Measurements from ENCODE around the gene MON1B. TPM values are rescaled to one million over a fixed set of nuclear protein-coding genes. Genes with fewer than 3 reads are reported as not detected.

Gene MON1B
- total and polyA plus RNA-seq, 9 of the 15 experiments (the other 6 are each of a cell fraction or from before 2014, with no cell fraction given): 5.0 to 66.0 (median 12.6) TPM

DNA sequence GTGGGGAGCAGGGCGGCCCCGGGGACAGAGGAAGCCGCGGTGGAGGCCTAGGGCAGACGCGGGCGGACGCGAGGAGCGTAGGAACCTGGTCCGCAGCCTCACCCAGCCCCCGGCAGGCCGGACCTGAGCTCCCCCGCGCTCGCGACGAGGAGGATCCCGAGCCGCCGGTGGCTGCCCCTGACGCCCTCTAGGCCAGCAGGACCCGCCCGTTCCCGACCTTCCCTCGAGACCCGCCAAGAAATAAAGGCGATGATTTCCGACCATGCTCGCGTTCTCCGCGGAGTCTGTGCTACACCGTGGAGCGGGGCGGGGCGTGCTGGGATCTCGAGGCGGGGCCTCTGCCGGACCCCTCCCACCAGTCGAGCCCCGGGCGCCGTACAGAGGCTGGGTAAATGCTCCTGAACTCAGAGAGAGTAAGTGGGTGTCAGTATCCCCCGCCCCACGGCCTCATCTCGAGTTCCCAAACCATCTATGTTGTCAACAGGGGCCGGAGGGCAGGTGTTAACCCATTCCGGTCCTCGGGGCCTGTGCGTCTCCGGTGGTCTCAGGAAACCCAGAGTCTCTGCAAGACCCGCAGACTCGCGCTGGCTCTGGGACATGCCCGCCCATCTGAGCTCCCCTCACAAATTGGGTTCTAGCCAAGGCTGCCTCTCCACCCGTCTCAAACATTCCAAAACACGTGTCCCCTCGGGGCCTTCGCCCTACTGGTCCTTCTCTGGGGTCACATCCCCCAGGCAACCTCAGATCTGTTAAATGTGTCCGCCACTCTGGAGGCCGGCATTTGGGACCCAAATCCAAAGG lies 22.0 kb downstream of the MON1B start (continued):
- peak; percentile 48; the same call in 1 of the 2 replicates for TF ChIP-seq MTA3 (IDR thresholded peaks at IDR 0.05; ENCODE audit: borderline replicate concordance)
- peak; percentile 86 for TF ChIP-seq L3MBTL2 (IDR thresholded peaks at IDR 0.05)
- no peak for TF ChIP-seq ZNF197 (CRISPR knock-in tag; IDR thresholded peaks at IDR 0.05; ENCODE audit: low read depth)
- TF ChIP-seq HNRNPLL (IDR thresholded peaks at IDR 0.05; ENCODE audit: low read depth, low read length, poor library complexity, severe bottlenecking): peak; percentile 87
- peak; percentile 65 for TF ChIP-seq RBFOX2 (IDR thresholded peaks at IDR 0.05; ENCODE audit: low read depth, low read length)
- peak; percentile 41; the same call in 1 of the 2 replicates for TF ChIP-seq PHF8 (IDR thresholded peaks at IDR 0.05; ENCODE audit: borderline replicate concordance, low read length)

DNA sequence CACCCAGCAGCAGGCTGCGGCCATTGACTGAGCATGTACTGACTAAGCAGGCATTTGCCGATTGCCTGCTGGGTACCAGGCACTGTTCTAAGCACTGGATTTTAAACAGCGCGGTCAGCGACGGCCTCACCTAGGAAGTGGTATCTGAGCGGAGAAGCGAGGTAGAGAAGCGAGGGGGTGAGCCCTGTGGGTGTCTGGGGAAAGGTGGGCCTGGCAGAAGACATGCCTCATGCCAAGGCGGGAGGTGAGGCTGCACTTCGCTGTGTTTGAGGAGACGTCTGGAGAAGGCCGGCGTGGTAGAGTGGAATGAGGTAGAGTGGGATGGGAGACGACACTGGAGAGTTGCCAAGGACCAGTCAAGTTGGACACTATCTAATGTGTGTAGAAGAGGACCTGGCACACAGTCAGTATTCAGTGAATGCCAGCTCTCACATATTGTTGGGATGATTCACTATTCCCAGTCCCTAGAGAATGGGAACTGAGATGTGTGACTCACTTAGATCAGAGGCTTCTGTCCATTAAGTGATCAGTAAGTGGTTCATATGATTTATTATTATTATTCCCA lies 22.6 kb downstream of the MON1B start:
- no peaks in the 10 kb centered on the region for H3K9me3 ChIP-seq (replicated peaks; ENCODE audit: control insufficient read depth, insufficient read depth, low read depth, low read length)
- no peak overlapping the region for H3K4me3 ChIP-seq
- ChIA-PET POLR2A (no interaction called here), CTCF (ENCODE audit: low intra/inter-chr PET ratio) (no interaction called here)
- no peaks in the 10 kb centered on the region; the same call in 1 of the 2 replicates for H4K20me1 ChIP-seq (replicated peaks; ENCODE audit: control insufficient read depth, insufficient read depth, low read length)
- no peak overlapping the region for H2AFZ ChIP-seq (ENCODE audit: low read depth, low read length)
- TF ChIP-seq RBFOX2 (IDR thresholded peaks at IDR 0.05; ENCODE audit: low read depth, low read length) (no peak), JUNB (CRISPR knock-in tag; conservative IDR thresholded peaks at IDR 0.05) (no peak), NUFIP1 (IDR thresholded peaks at IDR 0.05; ENCODE audit: partially characterized antibody) (no peak), ETS2 (tag; IDR thresholded peaks at IDR 0.05; ENCODE audit: borderline replicate concordance, poor library complexity, severe bottlenecking) (no peak)
- H3K79me2 ChIP-seq (ENCODE audit: control insufficient read depth, insufficient read depth, low read length): no peaks in the 10 kb centered on the region
- in situ Hi-C loops (cut with MboI) (no loop called here), intact Hi-C loops (cut with micrococcal nuclease) (no loop called here)
- FAIRE-seq: no peak
- no peak overlapping the region for H3K9ac ChIP-seq (ENCODE audit: insufficient read depth in 1 of 2, low read depth in 2 of 2, low read length in 2 of 2)
- no peak for DNase-seq (ENCODE audit: extremely low read depth in 1 of 4, low spot score in 3 of 4)
- 70% methylated on average over 15 of the region's 15 CpGs for WGBS (ENCODE audit: insufficient coverage, low coverage, missing lambda C conversion rate)
- peaks cover 0 to 17% of the 10 kb centered on the region in 2 experiments; a peak in 2 of 5 replicates for H3K4me1 ChIP-seq (replicated peaks in 1 of 2; ENCODE audit: control insufficient read depth in 2 of 2, insufficient read depth in 2 of 2, low read length in 2 of 2)
- H3K36me3 ChIP-seq (ENCODE audit: control insufficient read depth, insufficient read depth, low read length): no peaks in the 10 kb centered on the region
- no peaks in the 10 kb centered on the region for H3K9me1 ChIP-seq (ENCODE audit: control insufficient read depth, insufficient read depth, low read length)
- no TSS peak for BruUV-seq (replicated peaks)
- H3K4me2 ChIP-seq (ENCODE audit: insufficient read depth, low read length): no peak overlapping the region
- ATAC-seq: no peak
- peaks cover 0 to 16% of the 10 kb centered on the region in 2 experiments; a peak in 3 of 5 replicates for H3K27me3 ChIP-seq (ENCODE audit: control insufficient read depth in 2 of 2, insufficient read depth in 2 of 2, low read length in 2 of 2)
- H3K27ac ChIP-seq (ENCODE audit: extremely low read depth, low read depth, low read length): no peak overlapping the region

Measured in K562 (cell line).